Eye (tissue), 1 donor: ENCODE data around the gene TWIST2.

Experiments used
- DNase-seq: peaks from one replicate; pipeline ENCODE4 v3.0.0-alpha.2; 2015

Gene TWIST2

DNA sequence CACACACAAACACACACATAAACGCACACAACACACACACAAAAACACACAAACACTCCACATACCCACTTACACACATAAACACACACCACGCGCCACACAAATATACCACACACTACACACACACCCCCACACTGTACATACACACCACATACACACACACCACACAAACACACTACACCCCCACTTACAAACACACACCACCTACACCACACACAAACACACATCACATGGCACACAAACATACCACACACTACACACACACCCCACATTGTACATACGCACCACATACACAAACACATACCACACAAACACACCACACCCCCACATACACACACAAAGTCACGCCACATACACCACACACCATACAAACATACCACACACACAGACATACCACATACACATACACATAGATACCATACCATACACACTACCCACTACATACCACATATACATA is 59.9 kb downstream of the TWIST2 start:
- DNase-seq: no peak

- peak; percentile 70 for DNase-seq
Observed at GRCh38 chr2:238908960-238909951, 61.4 kb downstream of the TWIST2 start.

GRCh38 chr2:238910751-238911351 is 63.0 kb downstream of the TWIST2 start:
- DNase-seq: no peak

GRCh38 chr2:238911376-238912227 is 63.7 kb downstream of the TWIST2 start:
- DNase-seq: no peak

DNA sequence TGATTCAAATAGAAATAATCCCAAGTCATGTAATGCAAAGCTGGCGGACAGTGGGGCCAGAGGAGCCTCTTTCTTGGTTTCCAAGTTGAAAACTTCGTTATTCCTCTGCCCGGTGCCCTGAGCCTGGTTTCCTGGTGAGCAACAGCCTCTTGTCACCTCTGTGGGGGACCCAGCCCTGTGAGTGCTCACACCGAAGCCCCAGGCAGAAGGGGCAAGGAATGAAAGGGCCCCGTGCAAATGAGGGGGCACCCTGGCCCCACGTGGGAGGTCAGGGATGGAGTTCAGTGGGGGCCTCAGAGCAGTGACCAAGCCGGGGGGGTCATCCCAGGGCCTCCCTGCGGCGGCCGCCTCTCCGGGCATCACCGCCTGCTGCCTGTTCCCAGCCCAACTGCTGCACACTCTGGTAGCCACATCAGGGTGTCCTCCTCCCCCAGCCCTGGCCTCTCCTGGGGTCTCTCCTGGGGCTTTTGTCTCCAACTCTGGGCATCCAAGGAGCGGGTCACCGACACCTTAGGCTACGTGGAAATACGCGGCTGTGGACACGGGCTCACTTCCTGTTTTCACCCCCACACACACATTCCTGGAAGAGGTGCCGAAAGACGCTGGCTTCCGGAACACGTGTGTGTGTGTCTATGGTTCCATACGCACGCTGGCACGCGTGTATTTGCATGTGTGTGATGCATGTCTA is 64.5 kb downstream of the TWIST2 start:
- DNase-seq: no peak

- DNase-seq: no peak
Observed at GRCh38 chr2:238912916-238913875, 65.3 kb downstream of the TWIST2 start.

DNA sequence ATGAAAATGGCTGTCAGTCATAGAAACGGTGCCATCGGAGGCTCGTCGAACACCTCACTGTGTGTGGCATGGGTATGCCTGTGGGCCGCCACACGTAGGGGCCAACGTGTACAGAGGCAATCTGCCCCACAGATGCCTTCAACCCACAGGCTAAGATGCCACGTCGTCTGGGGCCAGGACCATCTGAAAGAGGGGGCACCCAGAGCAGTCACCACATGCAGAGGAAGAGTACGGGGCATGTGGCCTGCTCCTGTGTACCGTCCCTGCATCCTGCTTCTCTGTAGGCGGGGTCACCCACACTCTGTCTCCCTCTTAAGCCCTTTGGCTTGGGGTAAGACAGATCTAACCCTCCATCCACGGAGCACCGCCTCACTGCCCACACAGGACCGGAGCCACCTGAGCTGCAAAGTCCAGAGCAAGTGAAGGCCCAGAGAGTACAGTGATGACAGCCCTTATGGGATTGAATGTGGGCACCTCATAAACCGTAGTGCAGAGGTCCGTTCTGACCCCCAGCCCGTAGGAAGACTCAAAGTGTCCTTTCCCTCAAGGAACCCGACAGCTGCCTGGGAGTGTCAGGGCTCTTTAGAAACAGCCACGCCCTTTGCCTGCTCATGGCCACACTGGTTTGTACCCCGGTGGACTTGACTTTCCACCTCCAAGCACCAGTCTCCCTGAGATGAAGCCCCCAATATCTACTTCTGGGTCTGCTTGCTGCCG is 66.2 kb downstream of the TWIST2 start:
- DNase-seq: no peak

DNA sequence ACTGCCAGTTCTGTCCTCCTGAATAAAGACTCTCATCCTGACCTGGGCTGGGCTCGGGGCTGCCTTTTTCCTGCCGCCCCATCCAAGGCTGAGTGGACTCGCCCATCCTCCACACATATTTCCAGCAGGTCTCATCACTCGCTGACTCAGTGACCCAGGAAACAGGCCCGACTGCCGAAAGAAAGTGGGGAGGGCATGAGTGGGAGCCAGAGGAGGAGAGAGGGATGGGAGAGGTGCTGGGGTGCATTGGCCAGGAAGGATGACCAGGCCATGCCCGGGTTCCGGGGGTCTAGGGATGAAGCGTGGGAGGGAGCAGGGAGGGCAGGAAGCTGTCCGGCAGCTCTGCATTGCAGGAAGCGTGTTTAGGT is 66.7 kb downstream of the TWIST2 start:
- DNase-seq: no peak

- no peak for DNase-seq
Observed at GRCh38 chr2:238915196-238915595, 67.3 kb downstream of the TWIST2 start.

GRCh38 chr2:238915596-238915995 is 67.7 kb downstream of the TWIST2 start:
- DNase-seq: no peak

DNA sequence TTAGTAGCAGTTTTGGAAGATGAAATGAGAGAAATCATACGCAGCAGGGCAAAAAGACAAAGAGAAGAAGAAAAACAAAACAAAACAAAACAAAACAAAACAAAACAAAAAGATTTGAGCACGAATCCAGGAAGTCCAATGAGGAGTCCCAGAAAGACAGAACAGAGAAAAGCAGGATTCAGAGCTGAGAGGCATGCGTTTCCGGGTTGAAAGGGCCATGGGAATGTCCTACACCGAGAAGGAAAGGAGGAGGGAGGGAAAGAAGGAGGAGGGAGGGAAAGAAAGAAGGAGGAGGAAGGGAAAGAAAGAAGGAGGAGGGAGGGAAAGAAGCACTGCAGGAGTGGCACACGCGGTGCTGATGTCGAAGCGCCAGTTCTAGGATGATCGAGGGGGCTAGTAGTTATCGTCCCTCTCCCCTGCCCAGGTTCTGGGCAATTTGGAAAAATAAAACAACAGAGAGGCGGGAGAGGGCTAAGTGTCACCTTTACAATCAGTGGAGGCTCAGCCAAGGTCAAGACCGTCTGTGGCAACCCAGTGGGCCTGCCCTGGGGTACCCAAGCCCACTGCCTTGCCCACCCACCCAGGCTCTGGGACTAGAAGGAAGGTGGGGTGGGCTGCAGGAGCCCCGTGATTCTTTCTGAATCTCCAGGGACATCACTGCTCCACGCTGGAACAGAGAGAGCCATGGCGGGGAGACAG is 68.4 kb downstream of the TWIST2 start:
- no peak for DNase-seq

DNA sequence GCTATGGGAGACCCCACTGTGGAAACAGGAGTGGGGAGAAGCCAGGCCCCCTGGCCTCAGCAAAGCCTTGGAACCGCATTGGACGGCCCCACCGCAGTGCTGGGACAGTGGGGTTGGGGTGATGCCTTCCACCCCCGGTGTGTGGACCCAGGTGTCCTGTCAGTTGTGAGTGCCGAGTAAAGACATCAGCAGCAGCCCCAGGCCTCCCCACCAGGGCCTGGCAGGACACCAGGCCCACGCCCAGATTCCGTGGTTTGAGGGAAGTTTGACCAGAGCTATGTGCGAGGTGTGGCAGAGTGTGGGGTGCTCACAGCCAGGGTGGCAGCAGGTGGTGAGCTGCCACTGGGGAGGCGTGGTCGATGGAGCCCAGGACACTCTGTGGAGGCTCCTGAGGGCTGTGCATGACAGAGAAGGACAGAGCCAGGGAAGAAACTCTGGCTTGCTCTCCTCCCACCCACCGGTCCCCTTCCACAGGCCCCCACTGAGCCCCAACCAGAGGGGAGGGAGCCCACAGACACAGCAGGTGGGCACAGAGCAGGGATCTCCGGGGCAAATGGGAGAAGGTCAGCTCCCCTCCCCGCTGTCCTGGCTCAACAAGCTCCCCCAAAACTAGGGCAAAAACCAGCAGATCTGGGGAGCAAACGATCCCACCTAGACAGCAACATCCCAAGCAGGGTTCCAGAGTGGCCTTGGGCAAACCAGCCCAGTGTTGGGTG is 69.1 kb downstream of the TWIST2 start:
- DNase-seq: no peak

- no peak for DNase-seq
Observed at GRCh38 chr2:238919307-238919706, 71.4 kb downstream of the TWIST2 start.

- DNase-seq: no peak
Observed at GRCh38 chr2:238920053-238920452, 72.2 kb downstream of the TWIST2 start.

- no peak for DNase-seq
Observed at GRCh38 chr2:238920601-238921001, 72.7 kb downstream of the TWIST2 start.

GRCh38 chr2:238921259-238921658 is 73.4 kb downstream of the TWIST2 start:
- no peak for DNase-seq

GRCh38 chr2:238921681-238922319 is 73.9 kb downstream of the TWIST2 start:
- no peak for DNase-seq

- no peak for DNase-seq
Observed at GRCh38 chr2:238922435-238922834, 74.5 kb downstream of the TWIST2 start.

DNA sequence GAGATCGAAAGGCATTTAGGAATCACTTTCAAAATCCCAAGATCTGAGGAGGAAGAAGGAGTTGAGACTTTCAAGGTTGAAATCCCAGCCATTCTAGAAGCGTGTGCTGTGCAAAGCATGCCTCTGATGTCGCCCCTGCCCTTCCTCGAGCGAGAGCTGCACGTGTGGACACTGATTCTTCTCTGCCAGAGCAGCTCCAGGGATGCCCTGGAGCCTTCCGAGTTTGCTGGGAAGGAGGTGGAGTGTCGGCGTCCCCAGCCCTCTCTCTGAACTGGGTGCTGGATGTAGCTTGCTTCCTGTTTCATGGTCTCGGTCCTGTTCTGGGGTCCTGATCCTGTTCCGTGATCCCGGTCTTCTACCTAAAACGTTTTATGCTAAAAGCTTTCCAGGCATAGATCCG is 76.1 kb downstream of the TWIST2 start:
- DNase-seq: no peak
